ENCODE measurements around the gene CDK12.

The CDK12 gene

GRCh38 chr17:39549747-39550573 is 88.7 kb downstream of the CDK12 start:
- no peak for DNase-seq

- DNase-seq: no peak
Observed at GRCh38 chr17:39551879-39552278, 90.6 kb downstream of the CDK12 start.

GRCh38 chr17:39553341-39553945 is 92.2 kb downstream of the CDK12 start:
- DNase-seq: no peak

- no peak for DNase-seq
Observed at GRCh38 chr17:39555368-39555767, 94.1 kb downstream of the CDK12 start.

GRCh38 chr17:39556423-39556822 is 95.1 kb downstream of the CDK12 start:
- DNase-seq: no peak

- DNase-seq: no peak
Observed at GRCh38 chr17:39562395-39562794, 101.1 kb downstream of the CDK12 start.

- no peak for DNase-seq
Observed at GRCh38 chr17:39562976-39563375, 101.7 kb downstream of the CDK12 start.

- DNase-seq: no peak
Observed at GRCh38 chr17:39563476-39563875, 102.2 kb downstream of the CDK12 start.

- DNase-seq: no peak
Observed at GRCh38 chr17:39564211-39564848, 103.0 kb downstream of the CDK12 start.

- DNase-seq: no peak
Observed at GRCh38 chr17:39566094-39566850, 105.0 kb downstream of the CDK12 start.

- DNase-seq: peak in 1 of 2 donors; percentile 11
Observed at GRCh38 chr17:39568702-39569101, 107.4 kb downstream of the CDK12 start.

GRCh38 chr17:39569126-39569525 is 107.8 kb downstream of the CDK12 start:
- DNase-seq: no peak

GRCh38 chr17:39572121-39572520 is 110.8 kb downstream of the CDK12 start:
- no peak for DNase-seq

- no peak for DNase-seq
Observed at GRCh38 chr17:39573447-39574298, 112.4 kb downstream of the CDK12 start.

- no peak for DNase-seq
Observed at GRCh38 chr17:39576187-39576586, 114.9 kb downstream of the CDK12 start.

GRCh38 chr17:39578272-39578671 is 117.0 kb downstream of the CDK12 start:
- DNase-seq: no peak

GRCh38 chr17:39579318-39580081 is 118.2 kb downstream of the CDK12 start:
- no peak for DNase-seq

- no peak for DNase-seq
Observed at GRCh38 chr17:39580082-39580468, 118.8 kb downstream of the CDK12 start.

- DNase-seq: no peak
Observed at GRCh38 chr17:39581071-39581758, 119.9 kb downstream of the CDK12 start.

- DNase-seq: no peak
Observed at GRCh38 chr17:39581759-39582085, 120.4 kb downstream of the CDK12 start.

- DNase-seq: no peak
Observed at GRCh38 chr17:39582658-39583057, 121.4 kb downstream of the CDK12 start.

Measured in hippocampal formation (tissue), 2 donors.